Posterior vena cava (tissue), 2 donors: ENCODE data around the gene GATAD2A. TPM values are rescaled to one million over a fixed set of nuclear protein-coding genes. Genes with fewer than 3 reads are reported as not detected.
"Not testable (repeated sequence)": the region's sequence is repeated elsewhere in the genome, so short reads cannot be mapped to it uniquely, and the experiment has no call there.

Experiments
- DNase-seq: peaks from one replicate; pipeline ENCODE4 v3.0.0-alpha.2; 2020; ENCODE audit warnings: low spot score
- intact Hi-C, 2 donors: fragments of 100-400 bp; cut with DNase I; formaldehyde crosslinking; loops; one replicate each; pipeline versions ENCODE4 v1.14.1 to v1.14.2; 2022 to 2023
- total RNA-seq, 2 donors: library from RNA; stranded (reverse); fragmentation: NEBNext Ultra II Directional; extraction: Animal tissue kit (Norgen Biotek cat#: 25700); gene quantifications; one replicate each; pipeline ENCODE4 v1.2.1, GENCODE V29; 2021
- donor health status: DM: yes; HTN: yes; CAD: no.
- donor health status: DM: yes; HTN: yes; CAD: no.

GATAD2A gene
- total RNA-seq, 2 donors from 2014 or later = 54.3 to 70.9 TPM

DNA sequence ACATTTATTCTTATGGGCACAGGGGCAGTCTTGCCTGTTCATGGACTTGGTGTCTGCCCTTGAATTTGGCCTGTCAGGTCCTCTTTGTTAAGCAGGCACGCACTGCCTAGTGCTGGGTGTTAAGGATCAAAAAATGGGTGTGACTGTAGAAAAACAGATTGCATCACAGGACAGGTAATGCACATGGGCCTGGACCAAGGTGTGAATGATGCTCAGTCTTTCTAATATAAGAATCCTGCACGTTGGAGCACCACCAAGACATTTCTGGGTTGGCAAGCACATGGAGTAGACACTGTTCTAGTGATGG, 33.7 kb downstream of the GATAD2A start:
- no peak for DNase-seq
- intact Hi-C loops = no loop called here

DNA sequence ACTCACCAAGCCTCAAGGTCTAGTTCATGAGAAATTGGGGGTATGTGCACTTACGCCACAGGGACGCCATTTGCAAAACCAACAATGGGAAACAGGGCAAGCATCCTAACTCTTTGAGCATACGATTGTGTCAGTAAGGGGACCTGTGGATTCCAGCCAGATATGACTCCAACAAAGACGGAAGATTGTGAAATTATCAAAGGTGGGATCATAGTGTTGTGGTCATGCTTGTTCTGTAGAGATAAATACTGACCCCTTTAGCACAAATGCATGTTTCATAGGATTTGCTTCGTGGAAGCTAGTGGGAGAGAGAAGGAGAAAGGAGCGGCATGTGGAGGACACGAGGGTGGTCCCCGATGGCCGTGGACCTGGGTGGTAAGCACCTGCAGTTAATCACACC, 37.8 kb downstream of the GATAD2A start:
- no peak for DNase-seq
- intact Hi-C loops = no loop called here

DNA sequence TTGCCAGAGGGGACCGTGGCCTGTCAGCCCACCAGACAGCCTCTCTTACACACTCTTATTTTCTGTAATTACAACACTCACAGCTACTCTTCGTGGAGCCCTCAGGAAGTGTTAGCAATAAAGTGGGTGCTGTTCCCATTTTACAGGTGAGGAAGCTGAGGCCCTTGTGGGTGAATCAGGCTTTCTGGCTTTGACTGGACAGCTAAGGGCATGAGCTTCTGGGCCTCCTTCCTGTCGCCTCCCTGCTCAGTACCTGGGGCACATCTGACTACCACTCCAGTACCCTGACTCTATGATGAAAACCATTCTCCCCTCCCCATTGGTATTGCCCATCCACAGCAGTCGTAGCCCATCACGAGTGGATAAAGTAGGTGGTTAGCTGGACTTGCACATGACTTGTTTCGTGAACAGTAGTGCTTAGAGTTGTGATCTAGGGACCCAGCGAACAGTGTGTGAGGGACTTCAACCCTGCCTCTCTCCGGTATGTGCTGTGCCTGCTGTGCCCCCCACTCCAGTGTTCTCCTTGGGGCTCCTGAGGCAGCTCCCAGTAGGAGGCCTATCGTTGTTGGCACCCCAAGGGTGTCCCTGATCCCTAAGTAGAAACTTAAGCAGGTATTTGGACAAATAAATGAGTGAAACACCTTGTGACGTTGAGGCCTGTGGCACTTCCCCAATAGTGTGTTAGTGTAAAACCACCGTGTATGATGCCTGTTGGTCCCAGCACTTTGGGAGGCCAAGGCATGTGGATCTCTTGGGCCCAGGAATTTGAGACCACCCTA, 38.6 kb downstream of the GATAD2A start:
- intact Hi-C loops = no loop called here
- peak; percentile 26 for DNase-seq

DNA sequence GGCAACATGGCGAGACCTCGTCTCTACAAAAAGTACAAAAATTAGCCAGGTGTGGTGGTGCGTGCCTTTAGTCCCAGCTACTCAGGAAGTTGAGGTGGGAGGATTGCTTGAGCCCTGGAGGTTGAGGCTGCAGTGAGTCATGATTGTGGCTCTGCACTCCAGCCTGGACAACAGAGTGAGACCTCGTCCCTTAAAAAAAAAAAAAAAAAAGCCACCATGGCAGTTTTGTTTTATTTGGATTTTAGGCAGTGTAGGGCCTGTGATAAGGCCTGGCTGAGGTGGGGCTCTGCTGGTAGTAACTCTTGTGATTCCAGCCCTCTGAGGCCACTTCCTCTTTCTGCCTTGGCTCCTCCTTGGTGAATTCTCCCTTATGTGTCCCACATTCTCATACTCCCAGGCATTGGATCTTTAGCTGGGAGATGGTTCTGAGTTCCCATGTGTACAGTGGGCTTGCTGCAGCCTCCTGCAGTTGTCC, 39.2 kb downstream of the GATAD2A start:
- peak; percentile 54 for DNase-seq
- intact Hi-C loops = no loop called here

DNA sequence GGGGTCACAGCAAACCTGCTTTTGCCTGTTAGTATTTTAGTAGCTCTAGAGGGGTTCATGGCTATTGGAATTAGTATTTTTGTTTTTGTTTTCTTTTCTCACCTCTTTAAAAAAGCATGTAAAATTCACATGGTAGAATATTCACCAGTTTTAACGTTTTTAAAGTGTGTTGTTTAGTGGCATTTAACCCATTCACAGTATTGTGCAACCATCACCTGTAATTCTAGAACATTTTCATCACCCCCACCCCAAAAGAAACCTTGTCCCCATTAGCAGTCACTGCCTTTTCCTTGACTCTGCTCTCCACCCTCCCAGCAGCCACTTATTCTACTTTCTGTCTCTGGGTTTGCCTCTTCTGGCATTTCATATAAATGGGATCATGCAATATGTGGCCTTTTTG, 39.8 kb downstream of the GATAD2A start:
- no peak for DNase-seq
- intact Hi-C loops = no loop called here

DNA sequence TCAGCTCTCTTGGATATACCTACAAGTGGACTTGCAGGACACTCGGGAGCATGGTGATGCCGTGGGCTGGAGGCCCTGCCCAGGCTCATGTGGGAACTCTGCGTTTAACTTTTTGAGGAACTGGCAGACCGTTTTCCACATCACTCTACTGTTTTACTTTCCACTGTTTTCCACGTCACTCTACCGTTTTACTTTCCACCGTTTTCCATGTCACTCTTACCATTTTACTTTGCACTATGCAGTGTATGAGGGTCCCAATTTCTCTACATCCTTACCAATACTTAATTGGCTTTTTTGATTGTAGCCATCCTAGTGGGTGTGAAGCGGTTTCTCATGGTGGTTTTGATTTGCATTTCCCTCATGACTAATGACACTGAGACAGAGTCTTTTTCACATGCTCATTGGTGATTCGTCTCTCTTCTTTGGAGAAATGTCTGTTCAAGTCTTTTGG, 40.5 kb downstream of the GATAD2A start:
- intact Hi-C loops = no loop called here
- DNase-seq = peak; percentile 61

DNA sequence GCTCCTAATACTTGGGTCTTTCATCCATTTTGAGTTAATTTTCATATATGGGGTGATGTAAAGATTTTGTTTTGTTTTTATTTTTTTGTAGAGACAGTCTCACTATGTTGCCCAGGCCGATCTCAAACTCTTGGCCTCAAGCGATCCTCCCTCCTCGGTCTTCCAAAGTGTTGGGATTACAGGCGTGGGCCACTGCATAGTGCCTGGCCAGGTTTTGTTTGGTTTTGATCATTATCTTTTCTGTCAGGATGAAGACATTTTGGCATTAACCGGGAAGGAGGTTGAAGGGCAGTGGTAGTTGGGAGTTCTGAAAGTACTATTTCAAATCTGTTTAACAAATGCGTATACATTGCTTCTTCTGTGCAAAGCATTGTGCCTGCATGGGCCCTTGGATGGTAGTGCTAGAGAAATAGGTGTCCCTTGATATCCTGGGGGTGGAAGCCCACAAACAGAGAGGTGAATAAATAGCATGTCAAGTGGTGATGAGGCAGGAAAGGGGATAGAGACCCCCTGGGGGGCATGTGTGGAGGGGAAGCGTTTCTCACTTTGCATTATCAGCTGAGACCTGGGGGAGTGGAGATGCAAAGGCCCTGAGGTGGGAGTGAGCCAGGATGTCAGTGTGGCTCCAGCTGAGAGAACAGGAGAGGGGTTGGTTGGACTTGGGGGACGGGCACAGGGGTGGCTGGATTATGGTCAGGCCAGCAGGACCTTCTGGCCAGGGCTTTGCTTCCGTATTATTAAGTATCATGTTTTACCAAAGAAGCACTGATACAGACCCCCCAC, 41.4 kb downstream of the GATAD2A start:
- peak; percentile 22 for DNase-seq
- intact Hi-C loops = no loop called here

DNA sequence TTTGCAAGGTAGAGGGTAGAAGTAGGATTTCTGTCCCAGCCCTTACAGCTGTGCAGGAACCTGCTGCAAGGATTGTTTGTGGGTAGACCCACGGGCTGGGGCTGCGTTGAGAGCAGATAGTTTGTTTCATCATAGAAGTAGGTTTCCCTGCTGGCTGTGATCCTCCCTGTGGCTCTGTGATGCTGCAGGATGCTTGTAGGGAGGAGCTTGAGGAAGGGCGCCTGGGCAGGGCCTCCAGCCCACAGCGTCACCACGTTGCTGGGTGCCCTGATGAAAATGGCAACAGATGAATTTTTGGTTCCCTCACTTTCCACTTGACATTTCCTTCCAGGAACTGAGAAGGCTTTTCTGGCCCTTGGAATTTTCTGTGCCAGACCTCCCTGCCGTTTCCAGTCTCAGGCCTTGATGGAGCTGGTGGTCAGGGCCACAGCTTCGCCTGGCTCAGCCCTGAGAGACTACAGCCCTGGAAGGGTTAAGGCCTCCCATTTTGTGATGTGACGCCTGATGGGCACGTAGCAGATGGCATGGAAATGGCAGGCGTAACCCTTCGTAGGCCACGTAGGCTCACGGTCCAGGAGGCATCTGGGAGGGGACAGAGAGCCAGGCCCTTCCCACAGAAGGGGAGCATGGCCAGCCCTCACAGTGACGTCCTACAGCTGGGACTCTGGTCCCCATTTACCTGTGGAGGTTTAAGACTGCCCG, 42.2 kb downstream of the GATAD2A start:
- intact Hi-C loops = no loop called here
- DNase-seq = peak; percentile 81

DNA sequence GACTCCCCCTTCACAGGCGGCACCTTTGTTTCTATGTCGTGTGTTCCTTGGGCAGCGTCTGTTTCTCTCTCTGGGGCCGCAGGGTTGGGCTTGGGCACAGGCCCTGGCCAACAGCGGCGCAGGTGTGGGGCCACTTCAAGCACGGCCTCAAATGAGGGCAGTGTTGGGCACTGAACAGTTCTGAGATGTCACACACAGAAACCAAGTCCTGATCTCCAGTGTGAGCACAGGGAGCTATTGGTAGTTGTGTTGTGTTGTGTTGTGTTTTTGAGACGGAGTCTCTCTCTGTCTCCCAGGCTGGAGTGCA, 42.7 kb downstream of the GATAD2A start:
- intact Hi-C loops = no loop called here
- peak; percentile 73 for DNase-seq

DNA sequence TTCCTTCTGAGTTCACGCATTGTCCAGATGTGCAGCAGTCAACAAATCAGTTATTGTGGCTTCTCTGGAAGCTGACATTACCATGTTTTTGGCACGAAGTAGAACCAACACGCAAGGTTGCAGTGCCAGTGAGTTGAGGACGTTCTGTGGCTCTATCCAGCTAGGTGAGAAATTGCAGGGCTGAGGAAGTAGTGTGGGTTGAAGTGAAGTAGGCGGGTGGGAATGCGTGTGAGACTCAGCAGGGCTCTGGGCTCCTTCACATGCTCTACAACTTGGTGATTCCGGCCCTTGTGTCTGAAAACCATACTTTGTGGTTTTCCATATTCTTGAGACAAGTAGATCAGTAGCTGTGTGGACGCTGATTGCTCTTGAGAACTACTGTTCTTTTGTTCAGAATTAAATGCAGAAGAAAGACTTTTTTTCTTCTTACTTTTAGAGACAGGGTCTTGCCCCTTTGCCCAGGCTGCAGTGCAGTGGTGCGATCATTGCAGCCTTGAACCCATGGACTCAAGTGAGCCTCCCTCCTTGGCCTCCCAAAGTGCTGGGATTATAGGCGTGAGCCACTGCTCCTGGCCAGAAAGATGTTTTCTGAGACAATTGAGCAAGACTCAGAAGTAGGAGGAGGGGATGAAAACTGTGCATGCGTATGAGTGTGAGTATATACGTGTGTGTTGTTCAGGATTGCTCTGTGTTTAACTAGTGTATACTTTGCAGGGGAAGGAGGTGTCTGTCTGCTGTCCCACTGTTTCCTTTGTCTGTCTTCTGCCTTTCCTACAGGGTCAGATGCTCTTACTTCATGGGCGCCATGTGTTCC, 46.2 kb downstream of the GATAD2A start:
- DNase-seq = peak; percentile 19
- intact Hi-C loops = no loop called here

DNA sequence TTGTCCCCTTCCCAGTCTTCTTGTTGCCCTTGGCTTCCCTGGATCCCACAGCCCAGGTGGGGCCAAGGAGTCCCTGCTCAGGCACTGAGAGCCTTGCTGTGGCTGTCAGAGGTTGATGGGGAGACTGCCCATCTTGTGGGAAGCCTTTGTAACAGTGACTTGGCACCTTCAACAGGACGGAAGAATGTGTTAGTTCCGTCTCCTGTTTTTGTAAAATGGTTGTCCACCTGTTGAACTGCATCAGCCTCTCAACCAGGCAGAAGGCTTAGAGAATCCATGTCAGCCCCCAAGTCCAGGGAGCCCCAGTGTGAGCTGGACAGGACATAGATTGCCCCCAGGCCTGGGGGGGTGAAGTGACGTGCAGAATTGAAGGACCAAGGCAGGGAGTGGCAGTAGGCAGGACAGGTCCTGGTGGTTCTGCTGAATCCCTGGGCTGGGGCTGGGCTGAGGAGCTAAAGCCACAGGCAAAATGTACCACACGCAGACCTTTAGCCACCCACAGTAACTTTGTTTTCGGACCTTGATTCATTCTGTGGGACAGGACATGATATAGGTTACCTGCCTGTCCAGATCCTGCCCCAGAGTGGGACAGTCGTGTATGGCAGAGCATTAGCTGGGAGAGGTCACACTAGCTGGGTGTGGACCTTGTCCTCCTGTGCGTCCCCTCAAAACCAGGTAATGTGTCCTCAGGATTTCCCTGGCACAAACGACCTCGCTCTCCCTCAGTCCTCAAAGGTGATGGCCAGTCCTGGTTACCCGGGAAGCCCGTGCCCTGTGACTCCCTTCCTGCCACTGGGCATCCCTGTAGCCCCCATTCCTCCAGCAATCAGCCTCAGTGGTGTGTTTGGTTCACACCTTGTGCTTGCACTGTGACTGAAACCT, 47.0 kb downstream of the GATAD2A start:
- intact Hi-C loops = no loop called here
- peak; percentile 43 for DNase-seq

DNA sequence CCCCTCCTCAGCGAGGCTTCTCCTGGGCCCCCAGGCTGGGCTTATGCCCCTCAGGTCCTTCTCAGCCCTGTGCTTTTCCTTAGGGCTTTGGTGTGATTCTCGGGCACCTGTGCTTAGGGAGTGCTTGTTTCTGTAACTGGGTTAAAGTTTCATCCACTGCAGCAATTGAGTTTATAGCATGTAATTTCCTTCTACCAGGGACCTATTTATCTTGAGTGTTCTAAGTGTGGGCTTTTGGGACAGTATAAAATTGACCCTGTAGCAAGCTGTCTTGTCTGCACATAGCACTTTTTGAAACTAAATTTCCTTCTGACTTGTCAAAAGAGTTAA, 47.6 kb downstream of the GATAD2A start:
- DNase-seq = no peak
- intact Hi-C loops = no loop called here

DNA sequence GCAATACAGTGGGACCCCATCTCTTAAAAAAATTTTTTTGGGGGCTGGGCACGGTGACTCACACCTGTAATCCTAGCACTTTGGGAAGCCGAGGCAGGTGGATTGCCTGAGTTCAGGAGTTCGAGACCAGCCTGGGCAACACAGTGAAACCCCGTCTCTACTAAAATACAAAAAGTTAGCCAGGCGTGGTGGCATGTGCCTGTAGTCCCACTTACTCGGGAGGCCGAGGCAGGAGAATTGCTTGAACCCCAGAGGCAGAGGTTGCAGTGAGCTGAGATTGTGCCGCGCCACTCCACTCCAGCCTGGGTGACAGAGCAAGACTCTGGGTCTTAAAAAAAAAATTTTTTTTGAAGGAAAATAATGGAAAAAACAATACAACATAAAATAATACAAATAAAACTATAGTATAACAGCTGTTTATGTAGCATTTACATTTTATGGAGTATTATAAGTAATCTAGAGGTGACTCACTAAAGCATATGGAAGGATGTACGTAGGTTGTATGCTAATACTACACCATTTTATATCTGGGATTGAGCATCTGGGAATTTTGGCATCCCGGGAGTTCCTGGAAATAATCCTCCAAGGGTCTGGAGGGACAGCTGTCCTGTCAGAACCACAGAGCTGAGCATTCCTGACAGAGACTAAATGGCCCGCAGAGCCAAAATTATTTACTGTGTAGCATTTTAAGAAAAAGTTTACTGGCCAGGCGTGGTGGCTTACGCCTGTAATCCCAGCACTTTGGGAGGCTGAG, 49.9 kb downstream of the GATAD2A start:
- intact Hi-C loops = not testable (repeated sequence)
- peak; percentile 54 for DNase-seq

DNA sequence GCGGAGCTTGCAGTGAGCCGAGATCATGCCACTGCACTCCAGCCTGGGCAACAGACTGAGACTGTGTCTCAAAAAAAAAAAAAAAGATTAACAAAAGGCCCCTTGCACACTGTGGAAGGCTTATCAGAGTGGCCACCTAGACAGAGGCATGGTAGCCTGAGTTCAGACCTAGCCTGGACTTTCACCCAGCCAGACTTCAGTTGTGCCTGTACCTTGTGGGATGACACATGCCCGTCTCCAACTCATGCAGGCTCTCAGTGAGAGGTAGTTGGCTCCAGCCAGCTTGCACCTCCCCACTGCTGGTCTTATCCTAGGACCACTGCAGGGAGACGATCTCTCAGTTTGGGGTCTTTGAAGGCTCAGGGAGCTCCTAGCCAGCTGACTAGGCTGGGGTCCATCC, 52.2 kb downstream of the GATAD2A start:
- intact Hi-C loops = no loop called here
- DNase-seq = peak; percentile 34

DNA sequence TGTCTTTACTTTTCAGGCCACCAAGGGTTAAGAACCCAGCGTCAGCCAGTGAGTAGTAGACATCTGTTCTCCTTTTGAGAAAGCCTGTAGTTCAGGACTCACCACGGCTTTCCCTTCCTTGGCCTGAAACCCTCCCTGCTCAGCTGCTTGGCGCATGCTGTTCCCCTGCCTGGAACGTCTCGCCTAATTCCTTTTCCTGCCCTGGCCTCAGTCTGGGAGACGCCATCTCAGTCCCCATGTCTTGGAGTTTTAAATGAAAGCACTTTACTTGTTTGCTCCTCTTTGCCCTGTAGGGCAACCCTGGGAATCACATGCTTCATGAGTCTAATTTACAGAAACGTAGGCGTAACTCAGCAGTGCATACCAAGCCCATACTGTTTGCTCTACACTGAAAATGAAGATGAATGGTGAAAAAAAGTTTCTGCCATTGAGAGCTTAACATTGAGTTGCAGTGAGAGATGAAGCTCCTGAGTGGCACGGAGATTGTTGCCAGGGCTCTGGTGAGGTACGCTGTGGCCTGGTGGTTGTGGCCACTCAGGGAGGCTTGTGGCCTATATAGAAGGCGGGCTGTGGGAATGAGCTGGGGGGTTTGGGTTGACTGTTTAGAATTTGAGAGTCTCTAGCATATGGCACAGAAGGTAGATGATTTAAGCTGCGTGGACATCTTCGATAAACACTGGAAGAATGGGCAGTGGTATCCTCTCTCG, 52.8 kb downstream of the GATAD2A start:
- peak; percentile 59 for DNase-seq
- intact Hi-C loops = no loop called here

DNA sequence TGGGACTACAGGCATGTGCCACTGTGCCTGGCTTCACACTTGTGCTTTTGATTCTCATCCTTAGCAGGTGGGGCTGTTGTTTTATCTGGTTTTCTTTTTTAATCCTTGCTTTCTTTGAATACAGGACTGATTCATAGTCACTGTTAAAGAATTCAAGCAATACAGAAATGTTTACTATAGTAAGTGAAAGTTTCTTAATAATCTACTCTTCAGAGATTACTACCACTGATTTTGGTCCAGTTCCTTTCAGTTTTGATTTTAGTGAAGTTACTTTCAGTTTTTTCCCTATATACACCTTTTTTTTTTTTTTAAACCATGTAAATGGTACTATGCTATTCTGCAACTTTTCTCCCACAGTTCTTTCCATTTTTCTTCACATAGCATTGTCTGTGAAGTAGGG, 53.6 kb downstream of the GATAD2A start:
- intact Hi-C loops = no loop called here
- no peak for DNase-seq

DNA sequence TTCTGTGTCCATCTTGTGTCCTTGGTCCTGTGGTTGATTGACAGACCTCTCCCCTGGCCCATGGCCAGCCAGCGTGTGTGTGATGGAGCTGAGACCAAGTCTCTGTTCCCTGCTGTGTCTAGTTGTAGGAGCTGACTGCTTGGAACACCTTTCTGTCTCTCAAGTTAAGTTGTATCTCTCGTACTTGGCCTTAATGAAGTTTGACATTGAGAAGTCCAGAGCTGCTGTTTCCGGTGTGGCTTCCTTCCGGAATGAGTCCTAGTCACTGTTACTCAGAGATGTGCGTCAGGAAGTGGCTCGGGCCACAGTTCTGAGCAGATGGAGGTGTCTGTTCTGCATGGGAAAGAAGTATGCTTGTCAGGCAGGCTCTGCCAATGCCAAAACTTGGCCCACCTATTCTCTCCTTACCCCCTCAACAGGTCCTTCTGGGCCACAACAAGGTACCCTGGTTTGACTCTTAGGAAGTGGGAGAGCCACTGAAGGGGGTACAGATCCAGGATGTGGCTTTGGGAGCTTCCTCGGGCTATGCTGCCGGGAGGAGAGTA, 54.3 kb downstream of the GATAD2A start:
- intact Hi-C loops = no loop called here
- peak; percentile 79 for DNase-seq
